ENCODE results near the gene OLFML2B.

- TF ChIP-seq EZH2phosphoT487 (IDR thresholded peaks at IDR 0.05; ENCODE audit: borderline replicate concordance, low read length): no peak
- TF ChIP-seq, protein P1, sequence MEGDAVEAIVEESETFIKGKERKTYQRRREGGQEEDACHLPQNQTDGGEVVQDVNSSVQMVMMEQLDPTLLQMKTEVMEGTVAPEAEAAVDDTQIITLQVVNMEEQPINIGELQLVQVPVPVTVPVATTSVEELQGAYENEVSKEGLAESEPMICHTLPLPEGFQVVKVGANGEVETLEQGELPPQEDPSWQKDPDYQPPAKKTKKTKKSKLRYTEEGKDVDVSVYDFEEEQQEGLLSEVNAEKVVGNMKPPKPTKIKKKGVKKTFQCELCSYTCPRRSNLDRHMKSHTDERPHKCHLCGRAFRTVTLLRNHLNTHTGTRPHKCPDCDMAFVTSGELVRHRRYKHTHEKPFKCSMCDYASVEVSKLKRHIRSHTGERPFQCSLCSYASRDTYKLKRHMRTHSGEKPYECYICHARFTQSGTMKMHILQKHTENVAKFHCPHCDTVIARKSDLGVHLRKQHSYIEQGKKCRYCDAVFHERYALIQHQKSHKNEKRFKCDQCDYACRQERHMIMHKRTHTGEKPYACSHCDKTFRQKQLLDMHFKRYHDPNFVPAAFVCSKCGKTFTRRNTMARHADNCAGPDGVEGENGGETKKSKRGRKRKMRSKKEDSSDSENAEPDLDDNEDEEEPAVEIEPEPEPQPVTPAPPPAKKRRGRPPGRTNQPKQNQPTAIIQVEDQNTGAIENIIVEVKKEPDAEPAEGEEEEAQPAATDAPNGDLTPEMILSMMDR (IDR thresholded peaks at IDR 0.05; ENCODE audit: low read depth, low read length, poor library complexity, severe bottlenecking): no peak
Observed at GRCh38 chr1:161982917-161983316, 40.8 kb downstream of the OLFML2B start.
